ENCODE results near the gene KRT20.
"Not testable (repeated sequence)": the region's sequence is repeated elsewhere in the genome, so short reads cannot be mapped to it uniquely, and the experiment has no call there.

The KRT20 gene

DNA sequence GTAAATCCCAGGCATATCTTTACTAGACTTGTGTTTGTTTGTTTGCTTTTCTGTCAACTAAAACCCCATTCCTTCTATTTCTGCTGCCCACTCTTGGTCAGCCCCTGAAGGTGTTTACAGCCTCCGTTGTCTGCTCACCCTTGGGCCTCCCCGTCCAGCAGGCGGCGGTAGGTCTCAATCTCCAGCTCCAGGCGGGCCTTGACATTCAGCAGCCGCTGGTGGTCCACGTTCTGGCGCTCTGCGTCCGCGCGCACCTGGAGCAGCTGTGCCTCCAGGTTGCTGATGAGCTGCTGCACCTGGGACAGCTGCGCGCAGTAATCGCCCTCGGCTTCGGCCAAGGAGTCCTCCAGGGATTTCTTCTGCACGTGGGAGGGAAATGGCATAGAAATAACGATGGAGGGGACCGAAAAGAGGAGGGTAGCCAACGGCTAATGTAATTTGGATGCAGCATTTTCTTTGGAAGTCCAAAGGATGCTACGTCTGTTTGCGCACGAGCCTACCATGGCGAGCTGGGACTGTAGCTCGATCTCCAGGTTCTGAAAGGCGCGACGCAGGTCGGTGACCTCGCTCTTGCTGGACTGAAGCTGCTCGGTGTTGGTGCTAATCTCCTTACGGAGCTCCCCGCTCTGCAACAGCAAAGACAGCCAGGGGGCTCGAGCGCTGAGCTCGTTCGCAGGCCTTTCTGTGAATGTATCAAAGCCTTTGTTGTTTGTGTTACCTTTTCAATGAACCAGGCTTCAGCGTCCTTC is 21.9 kb downstream of the KRT20 start:
- Histone ChIP-seq H3K4me1 (ENCODE audit: control insufficient read depth, insufficient read depth, low read length) (no peaks in the 10 kb centered on the region), H3K36me3 (ENCODE audit: control insufficient read depth, insufficient read depth, low read length) (no peaks in the 10 kb centered on the region), H3K9ac (ENCODE audit: low read length) (no peak overlapping the region), H3K27me3 (ENCODE audit: control insufficient read depth, insufficient read depth, low read length) (peaks cover 3% of the 10 kb centered on the region), H3K27ac (ENCODE audit: low read depth, low read length) (no peak overlapping the region), H3K4me3 (ENCODE audit: low read length) (no peak overlapping the region)

- no peak overlapping the region for H3K4me3 ChIP-seq (ENCODE audit: low read length)
- H3K27ac ChIP-seq (ENCODE audit: low read depth, low read length), result no peak overlapping the region
- no peak overlapping the region for H3K9ac ChIP-seq (ENCODE audit: low read length)
- H3K4me1 ChIP-seq (ENCODE audit: control insufficient read depth, insufficient read depth, low read length), result no peaks in the 10 kb centered on the region
- H3K36me3 ChIP-seq (ENCODE audit: control insufficient read depth, insufficient read depth, low read length), result no peaks in the 10 kb centered on the region
- H3K27me3 ChIP-seq (ENCODE audit: control insufficient read depth, insufficient read depth, low read length), result no peaks in the 10 kb centered on the region
These were observed 25.5 kb downstream of the KRT20 start for GRCh38 chr17:40859536-40859935.

DNA sequence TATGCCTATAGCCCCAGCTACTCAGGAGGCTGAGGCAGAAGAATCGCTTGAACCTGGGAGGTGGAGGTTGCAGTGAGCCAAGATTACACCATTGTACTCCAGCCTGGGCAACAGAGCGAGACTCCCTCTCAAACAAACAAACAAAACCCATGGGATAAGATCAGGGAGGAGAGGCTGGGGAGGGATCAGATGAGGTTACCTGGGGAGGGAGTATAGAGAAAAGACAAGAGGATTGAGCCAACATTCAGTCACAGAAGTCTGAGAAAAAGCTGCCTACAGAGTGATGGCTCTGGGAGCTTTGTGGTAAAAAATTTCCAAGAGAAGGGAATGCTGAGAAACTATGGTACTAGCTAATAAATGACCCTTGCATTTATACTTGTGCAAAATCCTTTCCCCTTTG is 26.4 kb downstream of the KRT20 start:
- not testable (repeated sequence) for H3K27ac ChIP-seq (ENCODE audit: low read depth, low read length); H3K9ac ChIP-seq (ENCODE audit: low read length); H3K4me3 ChIP-seq (ENCODE audit: low read length); H3K27me3 ChIP-seq (ENCODE audit: control insufficient read depth, insufficient read depth, low read length); H3K4me1 ChIP-seq (ENCODE audit: control insufficient read depth, insufficient read depth, low read length); H3K36me3 ChIP-seq (ENCODE audit: control insufficient read depth, insufficient read depth, low read length)

- H3K27ac ChIP-seq (ENCODE audit: low read depth, low read length), result no peak overlapping the region
- no peak overlapping the region for H3K9ac ChIP-seq (ENCODE audit: low read length)
- H3K27me3 ChIP-seq (ENCODE audit: control insufficient read depth, insufficient read depth, low read length), result no peaks in the 10 kb centered on the region
- H3K4me1 ChIP-seq (ENCODE audit: control insufficient read depth, insufficient read depth, low read length), result no peaks in the 10 kb centered on the region
- H3K36me3 ChIP-seq (ENCODE audit: control insufficient read depth, insufficient read depth, low read length), result no peaks in the 10 kb centered on the region
- H3K4me3 ChIP-seq (ENCODE audit: low read length), result no peak overlapping the region
These were observed 27.5 kb downstream of the KRT20 start for GRCh38 chr17:40857535-40857934.

- Histone ChIP-seq H3K9ac (ENCODE audit: low read length) (no peak overlapping the region), H3K4me1 (ENCODE audit: control insufficient read depth, insufficient read depth, low read length) (no peaks in the 10 kb centered on the region), H3K27me3 (ENCODE audit: control insufficient read depth, insufficient read depth, low read length) (no peaks in the 10 kb centered on the region), H3K27ac (ENCODE audit: low read depth, low read length) (no peak overlapping the region), H3K4me3 (ENCODE audit: low read length) (no peak overlapping the region), H3K36me3 (ENCODE audit: control insufficient read depth, insufficient read depth, low read length) (no peaks in the 10 kb centered on the region)
These were observed 30.7 kb downstream of the KRT20 start for GRCh38 chr17:40854175-40854814.

DNA sequence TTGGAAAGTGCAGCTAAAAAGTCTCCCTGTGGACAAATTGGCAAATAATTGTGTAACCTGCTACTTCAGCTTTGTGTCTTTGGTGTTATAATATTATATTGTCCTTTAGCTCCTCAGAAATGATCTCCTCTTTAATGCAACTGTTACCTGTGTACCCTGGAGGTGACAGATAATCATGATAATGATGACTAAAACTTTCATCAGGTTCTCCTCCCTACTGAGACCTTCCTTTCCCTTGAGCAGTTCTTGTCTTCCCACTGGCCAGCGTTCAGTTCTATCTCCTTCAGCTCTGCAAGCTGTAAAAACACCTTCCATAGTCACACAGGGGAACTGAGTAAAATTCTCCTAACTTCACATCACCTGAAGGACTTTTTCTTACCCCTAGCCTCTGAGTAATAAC is 32.7 kb downstream of the KRT20 start:
- H3K4me1 ChIP-seq (ENCODE audit: control insufficient read depth, insufficient read depth, low read length), result no peaks in the 10 kb centered on the region
- no peak overlapping the region for H3K4me3 ChIP-seq (ENCODE audit: low read length)
- H3K27me3 ChIP-seq (ENCODE audit: control insufficient read depth, insufficient read depth, low read length), result no peaks in the 10 kb centered on the region
- no peak overlapping the region for H3K9ac ChIP-seq (ENCODE audit: low read length)
- no peak overlapping the region for H3K27ac ChIP-seq (ENCODE audit: low read depth, low read length)
- H3K36me3 ChIP-seq (ENCODE audit: control insufficient read depth, insufficient read depth, low read length), result no peaks in the 10 kb centered on the region

- no peaks in the 10 kb centered on the region for H3K4me1 ChIP-seq (ENCODE audit: control insufficient read depth, insufficient read depth, low read length)
- H3K27ac ChIP-seq (ENCODE audit: low read depth, low read length), result no peak overlapping the region
- H3K9ac ChIP-seq (ENCODE audit: low read length), result no peak overlapping the region
- no peaks in the 10 kb centered on the region for H3K36me3 ChIP-seq (ENCODE audit: control insufficient read depth, insufficient read depth, low read length)
- H3K4me3 ChIP-seq (ENCODE audit: low read length), result no peak overlapping the region
- H3K27me3 ChIP-seq (ENCODE audit: control insufficient read depth, insufficient read depth, low read length), result no peaks in the 10 kb centered on the region
These were observed 34.6 kb downstream of the KRT20 start for GRCh38 chr17:40850293-40850972.

DNA sequence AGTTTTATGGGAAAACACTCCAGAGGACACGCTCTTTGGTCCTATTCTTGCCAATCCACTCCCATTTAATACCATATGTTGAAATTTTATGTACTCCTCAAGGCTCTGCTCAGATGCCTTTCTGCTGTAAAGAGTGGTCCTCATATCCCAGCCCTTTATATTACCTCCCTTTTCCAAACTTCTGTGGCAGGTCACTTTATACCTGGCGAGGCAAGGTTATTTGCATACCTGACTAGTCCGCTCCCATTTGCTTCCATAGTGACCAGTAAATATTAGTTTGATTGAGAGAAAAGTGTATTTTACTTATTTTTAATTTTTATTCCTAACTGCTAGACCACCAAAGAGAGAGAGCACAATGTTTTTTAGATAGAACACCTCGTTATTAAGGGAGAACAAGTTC is 35.3 kb downstream of the KRT20 start:
- Histone ChIP-seq H3K27me3 (ENCODE audit: control insufficient read depth, insufficient read depth, low read length) (no peaks in the 10 kb centered on the region), H3K27ac (ENCODE audit: low read depth, low read length) (no peak overlapping the region), H3K9ac (ENCODE audit: low read length) (no peak overlapping the region), H3K36me3 (ENCODE audit: control insufficient read depth, insufficient read depth, low read length) (no peaks in the 10 kb centered on the region), H3K4me1 (ENCODE audit: control insufficient read depth, insufficient read depth, low read length) (no peaks in the 10 kb centered on the region), H3K4me3 (ENCODE audit: low read length) (no peak overlapping the region)

DNA sequence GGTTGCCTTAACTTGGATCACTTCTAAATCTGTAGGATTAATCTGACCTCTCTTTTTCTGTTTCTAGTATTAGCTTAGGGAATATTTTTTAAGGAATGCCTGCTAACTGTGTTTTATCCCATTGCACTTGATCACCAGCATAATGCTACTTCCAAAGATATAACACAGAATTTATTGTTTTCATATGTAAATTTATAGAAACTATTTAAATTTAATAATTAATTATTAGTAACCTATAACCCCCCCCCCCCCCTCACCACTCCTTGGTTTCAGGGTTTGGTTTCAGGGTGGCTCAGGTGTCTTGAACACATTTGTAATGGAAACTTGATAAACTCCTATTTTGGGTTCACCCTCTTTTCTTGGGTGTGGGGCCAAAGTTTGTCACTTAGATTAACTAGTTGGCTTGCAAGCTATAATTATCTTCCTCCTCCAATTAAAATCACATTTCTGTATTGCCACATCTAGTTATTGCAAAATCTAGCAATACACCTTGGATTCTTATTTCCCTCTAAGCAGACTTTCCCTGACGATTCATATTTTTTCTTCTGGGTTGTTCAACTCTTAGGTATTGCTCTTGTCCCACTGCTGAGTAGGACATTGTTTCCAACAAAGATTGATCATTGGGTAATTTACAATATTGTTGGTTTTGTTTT is 36.3 kb downstream of the KRT20 start:
- no peak overlapping the region for H3K9ac ChIP-seq (ENCODE audit: low read length)
- H3K27me3 ChIP-seq (ENCODE audit: control insufficient read depth, insufficient read depth, low read length), result no peaks in the 10 kb centered on the region
- H3K4me1 ChIP-seq (ENCODE audit: control insufficient read depth, insufficient read depth, low read length), result no peaks in the 10 kb centered on the region
- no peaks in the 10 kb centered on the region for H3K36me3 ChIP-seq (ENCODE audit: control insufficient read depth, insufficient read depth, low read length)
- H3K27ac ChIP-seq (ENCODE audit: low read depth, low read length), result no peak overlapping the region
- no peak overlapping the region for H3K4me3 ChIP-seq (ENCODE audit: low read length)

DNA sequence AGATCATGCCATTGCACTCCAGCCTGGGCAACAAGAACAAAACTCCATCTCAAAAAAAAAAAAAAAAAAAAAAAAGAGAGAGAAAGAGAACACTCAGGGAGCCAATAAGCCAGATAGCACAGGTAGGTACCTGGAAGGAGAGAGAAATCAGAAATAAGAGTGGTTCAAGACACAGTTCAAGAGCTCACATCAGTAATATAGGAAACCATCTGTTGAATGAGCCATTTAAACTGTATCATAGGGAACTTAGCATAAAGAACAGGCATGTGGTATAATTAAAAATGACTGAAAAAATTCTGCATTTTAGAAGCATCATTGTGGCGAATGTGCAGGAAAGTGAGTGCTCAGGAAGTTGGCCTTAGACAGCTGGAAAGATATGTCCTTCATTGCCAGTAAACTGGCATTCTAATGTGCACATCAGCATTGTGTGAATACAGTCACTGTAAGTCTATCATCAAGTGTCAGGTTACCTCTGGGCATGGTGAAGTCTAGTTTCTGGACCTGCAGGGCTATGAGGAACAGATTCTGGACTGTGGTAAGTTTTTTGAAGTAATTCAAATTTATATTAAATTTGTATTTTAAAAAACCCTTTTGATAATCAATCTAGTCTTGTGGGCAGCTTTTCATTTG is 38.4 kb downstream of the KRT20 start:
- no peaks in the 10 kb centered on the region for H3K4me1 ChIP-seq (ENCODE audit: control insufficient read depth, insufficient read depth, low read length)
- no peaks in the 10 kb centered on the region for H3K27me3 ChIP-seq (ENCODE audit: control insufficient read depth, insufficient read depth, low read length)
- H3K27ac ChIP-seq (ENCODE audit: low read depth, low read length), result no peak overlapping the region
- H3K36me3 ChIP-seq (ENCODE audit: control insufficient read depth, insufficient read depth, low read length), result no peaks in the 10 kb centered on the region
- H3K9ac ChIP-seq (ENCODE audit: low read length), result no peak overlapping the region
- H3K4me3 ChIP-seq (ENCODE audit: low read length), result no peak overlapping the region

- H3K4me1 ChIP-seq (ENCODE audit: control insufficient read depth, insufficient read depth, low read length), result no peaks in the 10 kb centered on the region
These were observed 40.4 kb downstream of the KRT20 start for GRCh38 chr17:40844671-40845107.

DNA sequence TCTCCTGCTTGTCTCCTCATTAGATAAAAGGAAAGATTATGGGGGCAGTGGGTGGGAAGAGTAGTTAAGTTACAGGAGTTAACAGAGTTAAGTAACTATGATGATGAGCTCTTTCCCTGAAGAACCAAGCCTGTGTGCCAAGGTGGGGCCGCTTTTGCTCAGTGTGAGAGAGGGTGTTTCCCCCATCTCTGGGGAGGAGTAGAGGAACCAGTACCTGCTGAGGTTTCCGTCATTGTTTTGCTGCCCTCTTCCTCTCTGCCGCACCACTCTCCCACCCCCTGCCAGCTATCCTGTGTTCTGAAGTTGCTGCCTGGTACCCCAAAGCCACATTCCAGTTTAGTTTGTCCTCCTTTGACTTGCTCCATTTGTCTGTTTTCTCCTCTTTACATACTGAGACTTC is 41.8 kb downstream of the KRT20 start:
- H3K4me1 ChIP-seq (ENCODE audit: control insufficient read depth, insufficient read depth, low read length), result no peaks in the 10 kb centered on the region
- no peak overlapping the region for H3K4me3 ChIP-seq (ENCODE audit: low read length)
- H3K9ac ChIP-seq (ENCODE audit: low read length), result no peak overlapping the region
- H3K36me3 ChIP-seq (ENCODE audit: control insufficient read depth, insufficient read depth, low read length), result no peaks in the 10 kb centered on the region
- no peak overlapping the region for H3K27ac ChIP-seq (ENCODE audit: low read depth, low read length)
- H3K27me3 ChIP-seq (ENCODE audit: control insufficient read depth, insufficient read depth, low read length), result no peaks in the 10 kb centered on the region

More at GRCh38 chr17:40844671-40845107, 40.4 kb downstream of the KRT20 start:
- Histone ChIP-seq H3K9ac (ENCODE audit: low read length) (no peak overlapping the region), H3K4me3 (ENCODE audit: low read length) (no peak overlapping the region), H3K27ac (ENCODE audit: low read depth, low read length) (no peak overlapping the region), H3K36me3 (ENCODE audit: control insufficient read depth, insufficient read depth, low read length) (no peaks in the 10 kb centered on the region), H3K27me3 (ENCODE audit: control insufficient read depth, insufficient read depth, low read length) (no peaks in the 10 kb centered on the region)

Measured in rectal smooth muscle tissue (tissue), 1 donor.